CD14-positive monocyte (primary cell): Measurements from ENCODE around the gene EGLN1. TPM values are rescaled to one million over a fixed set of nuclear protein-coding genes. Genes with fewer than 3 reads are reported as not detected.

ENCODE experiments used
- DNase-seq, 3 donors: peaks; one replicate each; pipeline ENCODE4 v3.0.0-alpha.2; 2011 to 2022
- H2AFZ ChIP-seq: 2 replicates; pipeline ENCODE4 v1.6.0; 2012; ENCODE audit warnings: mild to moderate bottlenecking, low read depth, low read length, inconsistent platforms; ENCODE audit not compliant: insufficient read depth, poor library complexity, severe bottlenecking
- H3K27ac ChIP-seq, 2 donors: 1 replicate in 1 of 2; 2 replicates in 1 of 2; pipeline ENCODE4 v1.5.1; 2012 to 2013; ENCODE audit warnings: low read length in 2 of 2, control low read depth in 1 of 2, inconsistent platforms in 1 of 2, low read depth in 1 of 2, mild to moderate bottlenecking in 1 of 2
- H3K27me3 ChIP-seq, 2 donors: one replicate each; pipeline versions ENCODE4 v1.6.0 to v1.6.1; 2011 to 2013; ENCODE audit warnings: low read length in 2 of 2; ENCODE audit not compliant: control insufficient read depth in 2 of 2, insufficient read depth in 2 of 2
- H3K36me3 ChIP-seq, 2 donors: replicated peaks in 1 of 2; 1 replicate in 1 of 2; 2 replicates in 1 of 2; pipeline versions ENCODE4 v1.5.1 to v1.6.1; 2012 to 2013; ENCODE audit warnings: low read length in 2 of 2, control low read depth in 1 of 2, inconsistent platforms in 1 of 2, mild to moderate bottlenecking in 1 of 2; ENCODE audit not compliant: insufficient read depth in 2 of 2, control insufficient read depth in 1 of 2
- H3K4me1 ChIP-seq, 2 donors: 1 replicate in 1 of 2; 2 replicates in 1 of 2; pipeline versions ENCODE4 v1.5.1 to v1.6.1; 2012 to 2013; ENCODE audit warnings: low read length in 2 of 2, control low read depth in 1 of 2, inconsistent platforms in 1 of 2, mild to moderate bottlenecking in 1 of 2, moderate library complexity in 1 of 2; ENCODE audit not compliant: insufficient read depth in 2 of 2, control insufficient read depth in 1 of 2
- H3K4me2 ChIP-seq: replicated peaks from 2 replicates; pipeline ENCODE3; 2012; ENCODE audit warnings: low read length, moderate library complexity, mild to moderate bottlenecking; ENCODE audit not compliant: poor library complexity, severe bottlenecking; ENCODE audit errors: extremely low read depth
- H3K4me3 ChIP-seq, 3 experiments: fragments of 200-600 bp in 1 of 3; sonication (generic) in 1 of 3; replicated peaks in 1 of 3; 1 replicate in 2 of 3; 2 replicates in 1 of 3; pipeline ENCODE4 v1.5.1; 2011 to 2013; ENCODE audit warnings: low read length in 3 of 3, mild to moderate bottlenecking in 3 of 3, control low read depth in 2 of 3, low read depth in 2 of 3, inconsistent platforms in 1 of 3, moderate library complexity in 1 of 3
- H3K79me2 ChIP-seq: 2 replicates; pipeline ENCODE4 v1.6.0; 2012; ENCODE audit warnings: mild to moderate bottlenecking, control low read depth, inconsistent platforms, low read length, moderate library complexity; ENCODE audit not compliant: insufficient read depth
- H3K9ac ChIP-seq: 2 replicates; pipeline ENCODE4 v1.6.0; 2017; ENCODE audit warnings: low read length, mild to moderate bottlenecking; ENCODE audit not compliant: insufficient read depth, poor library complexity, severe bottlenecking
- H3K9me3 ChIP-seq, 2 donors: replicated peaks in 1 of 2; 1 replicate in 1 of 2; 2 replicates in 1 of 2; pipeline versions ENCODE4 v1.5.1 to v1.6.1; 2012 to 2013; ENCODE audit warnings: low read length in 2 of 2, control low read depth in 1 of 2; ENCODE audit not compliant: control insufficient read depth in 1 of 2, insufficient read depth in 1 of 2
- H4K20me1 ChIP-seq: 2 replicates; pipeline ENCODE4 v1.6.0; 2012; ENCODE audit warnings: mild to moderate bottlenecking, low read length, control low read depth, moderate library complexity; ENCODE audit not compliant: insufficient read depth
- H3K27ac Mint-ChIP-seq, 7 donors: one replicate each; pipeline ENCODE4 v1.8.0; 2020; ENCODE audit warnings: mild to moderate bottlenecking in 7 of 7, mixed read lengths in 7 of 7, moderate library complexity in 6 of 7, inconsistent platforms in 2 of 7
- H3K27me3 Mint-ChIP-seq, 3 donors: one replicate each; pipeline ENCODE4 v1.8.0; 2021 to 2022; ENCODE audit warnings: low read depth in 3 of 3, mild to moderate bottlenecking in 3 of 3, mixed read lengths in 3 of 3, moderate library complexity in 3 of 3, inconsistent platforms in 1 of 3
- H3K36me3 Mint-ChIP-seq, 2 donors: one replicate each; pipeline ENCODE4 v1.8.0; 2020; ENCODE audit warnings: mixed read lengths in 2 of 2, inconsistent platforms in 1 of 2, mild to moderate bottlenecking in 1 of 2
- H3K4me1 Mint-ChIP-seq: one replicate; pipeline ENCODE4 v1.8.0; 2020; ENCODE audit warnings: mild to moderate bottlenecking, mixed read lengths
- H3K4me3 Mint-ChIP-seq, 2 donors: one replicate each; pipeline ENCODE4 v1.8.0; 2020; ENCODE audit warnings: mild to moderate bottlenecking in 2 of 2, mixed read lengths in 2 of 2, moderate library complexity in 1 of 2
- H3K9me3 Mint-ChIP-seq, 7 donors: one replicate each; pipeline ENCODE4 v1.8.0; 2020 to 2022; ENCODE audit warnings: mixed read lengths in 7 of 7, mild to moderate bottlenecking in 6 of 7, moderate library complexity in 6 of 7, inconsistent platforms in 2 of 7
- WGBS: methylation state at CpG from one replicate; pipeline ENCODE4 v1.1.5; 2013; ENCODE audit warnings: missing lambda C conversion rate; ENCODE audit not compliant: insufficient coverage; 5-methylcytosine and 5-hydroxymethylcytosine counted together
- intact Hi-C, 2 donors: fragments of 100-400 bp; cut with micrococcal nuclease; formaldehyde crosslinking; loops; one replicate each; pipeline versions ENCODE4 v1.15.0 to v1.15.1; 2023
- polyA plus RNA-seq, 3 donors: library from polyadenylated mRNA; depleted of rRNA in 1 of 3; unstranded in 2 of 3; stranded (reverse) in 1 of 3; fragments of 300-500 nt in 2 of 3; fragments of >200 nt in 1 of 3; fragmentation: Illumina TruSeq in 2 of 3; gene quantifications; 1 replicate in 2 of 3; 2 replicates in 1 of 3; pipeline ENCODE4 v1.2.3, GENCODE V29; 2012 to 2021
- TF ChIP-seq, protein P1 (sequence below): fragments of 200-600 bp; IDR thresholded peaks from one replicate; pipeline ENCODE4 v1.8.0; 2022; ENCODE audit warnings: antibody characterized with exemption, mild to moderate bottlenecking

Gene EGLN1
- polyA plus RNA-seq, 3 donors, result 12.9 to 27.7 (median 23.1) TPM

DNA sequence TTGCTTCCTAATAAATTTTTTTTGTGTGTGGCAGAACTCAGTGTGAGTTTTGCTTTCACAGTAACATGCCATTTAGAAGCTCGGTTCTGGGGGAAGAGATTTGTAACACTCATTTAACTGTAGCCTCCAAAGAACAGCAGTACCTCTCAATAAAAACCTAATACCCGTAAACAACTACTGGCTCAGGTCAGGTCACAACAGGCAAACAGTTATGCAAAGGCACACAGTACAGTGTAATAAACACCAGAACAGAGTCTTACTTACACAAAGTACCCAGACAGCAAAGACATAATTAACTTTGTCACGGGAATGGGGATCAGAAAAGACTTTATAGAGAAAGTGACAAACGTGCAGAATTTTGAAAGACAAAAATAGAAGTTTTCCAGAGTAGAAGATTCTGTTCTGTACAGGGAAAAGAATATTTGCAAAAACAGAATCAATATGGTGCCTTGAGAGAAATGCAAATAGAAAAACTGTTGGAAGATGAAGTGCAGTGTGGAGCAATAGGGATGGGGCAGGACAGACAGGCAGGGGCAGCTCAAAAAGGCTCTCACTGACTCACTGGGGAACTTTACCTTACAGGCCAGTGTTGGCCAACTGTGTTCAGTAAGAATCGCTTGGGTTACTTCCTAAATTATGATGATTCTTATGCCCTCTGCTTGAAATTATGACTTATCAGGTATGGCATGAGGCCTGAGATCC is 38.8 kb downstream of the EGLN1 start:
- intact Hi-C loops, result no loop called here
- H3K4me1 Mint-ChIP-seq, result peaks cover 14% of the 10 kb centered on the region
- H3K27me3 Mint-ChIP-seq, result no peaks in the 10 kb centered on the region
- no peak overlapping the region for H3K9ac ChIP-seq
- no peak overlapping the region for H2AFZ ChIP-seq
- WGBS, result 100% methylated on average over 1 of the region's 5 CpGs
- peaks cover 0 to 4% (median 0%) of the 10 kb centered on the region in 7 donors for H3K9me3 Mint-ChIP-seq
- peaks cover 90% of the 10 kb centered on the region for H3K79me2 ChIP-seq
- no peaks in the 10 kb centered on the region for H3K36me3 ChIP-seq
- H3K4me1 ChIP-seq, result peaks cover 2 to 7% of the 10 kb centered on the region in 2 donors
- peak; percentile 51 to 87 (median 55) for DNase-seq
- H3K4me2 ChIP-seq, result no peak overlapping the region
- no peak overlapping the region for H3K4me3 ChIP-seq
- H3K36me3 Mint-ChIP-seq, result peaks cover 3 to 11% of the 10 kb centered on the region in 2 donors
- no peak overlapping the region for H3K4me3 Mint-ChIP-seq
- H3K27ac Mint-ChIP-seq, result no peak overlapping the region
- no peak overlapping the region for H3K27ac ChIP-seq
- H4K20me1 ChIP-seq, result peaks cover 99% of the 10 kb centered on the region
- no peaks in the 10 kb centered on the region for H3K27me3 ChIP-seq
- H3K9me3 ChIP-seq, result no peaks in the 10 kb centered on the region
- TF ChIP-seq, protein P1, sequence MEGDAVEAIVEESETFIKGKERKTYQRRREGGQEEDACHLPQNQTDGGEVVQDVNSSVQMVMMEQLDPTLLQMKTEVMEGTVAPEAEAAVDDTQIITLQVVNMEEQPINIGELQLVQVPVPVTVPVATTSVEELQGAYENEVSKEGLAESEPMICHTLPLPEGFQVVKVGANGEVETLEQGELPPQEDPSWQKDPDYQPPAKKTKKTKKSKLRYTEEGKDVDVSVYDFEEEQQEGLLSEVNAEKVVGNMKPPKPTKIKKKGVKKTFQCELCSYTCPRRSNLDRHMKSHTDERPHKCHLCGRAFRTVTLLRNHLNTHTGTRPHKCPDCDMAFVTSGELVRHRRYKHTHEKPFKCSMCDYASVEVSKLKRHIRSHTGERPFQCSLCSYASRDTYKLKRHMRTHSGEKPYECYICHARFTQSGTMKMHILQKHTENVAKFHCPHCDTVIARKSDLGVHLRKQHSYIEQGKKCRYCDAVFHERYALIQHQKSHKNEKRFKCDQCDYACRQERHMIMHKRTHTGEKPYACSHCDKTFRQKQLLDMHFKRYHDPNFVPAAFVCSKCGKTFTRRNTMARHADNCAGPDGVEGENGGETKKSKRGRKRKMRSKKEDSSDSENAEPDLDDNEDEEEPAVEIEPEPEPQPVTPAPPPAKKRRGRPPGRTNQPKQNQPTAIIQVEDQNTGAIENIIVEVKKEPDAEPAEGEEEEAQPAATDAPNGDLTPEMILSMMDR, result no peak

DNA sequence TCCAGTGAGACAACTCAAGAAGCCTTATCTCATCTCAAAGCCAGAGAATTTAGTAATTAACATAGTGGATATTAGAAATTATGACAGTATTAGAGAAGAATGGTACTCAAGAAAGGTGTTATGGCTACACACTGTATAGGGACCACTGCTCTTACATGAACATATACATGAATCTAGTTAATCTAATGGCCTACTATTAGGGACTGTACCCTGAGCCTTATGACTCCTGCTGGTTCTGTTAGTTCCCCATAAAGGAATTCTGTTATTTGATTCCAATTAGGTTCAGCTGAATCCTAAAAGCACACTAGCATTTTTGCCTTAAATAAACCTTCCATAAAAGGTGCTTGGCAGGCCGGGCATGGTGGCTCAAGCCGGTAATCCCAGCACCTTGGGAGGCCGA is 39.7 kb downstream of the EGLN1 start:
- peaks cover 90% of the 10 kb centered on the region for H3K79me2 ChIP-seq
- TF ChIP-seq, protein P1, result no peak
- WGBS, result 100% methylated on average over 3 of the region's 3 CpGs
- Mint-ChIP-seq H3K9me3 (peaks cover 0 to 4% (median 0%) of the 10 kb centered on the region in 7 donors), H3K4me1 (peaks cover 11% of the 10 kb centered on the region), H3K4me3 (no peak overlapping the region), H3K36me3 (peaks cover 3 to 11% of the 10 kb centered on the region in 2 donors), H3K27ac (no peak overlapping the region), H3K27me3 (peaks cover 0 to 2% (median 0%) of the 10 kb centered on the region in 3 donors)
- intact Hi-C loops, result no loop called here
- H3K4me2 ChIP-seq, result no peak overlapping the region
- no peak overlapping the region for H3K27ac ChIP-seq
- H4K20me1 ChIP-seq, result peaks cover 99% of the 10 kb centered on the region
- no peak for DNase-seq
- no peaks in the 10 kb centered on the region for H3K36me3 ChIP-seq
- H3K27me3 ChIP-seq, result no peaks in the 10 kb centered on the region
- H3K9me3 ChIP-seq, result no peaks in the 10 kb centered on the region
- no peak overlapping the region for H3K4me3 ChIP-seq
- H2AFZ ChIP-seq, result no peak overlapping the region
- no peak overlapping the region for H3K9ac ChIP-seq
- H3K4me1 ChIP-seq, result peaks cover 0 to 5% of the 10 kb centered on the region in 2 donors
